Measurements from ENCODE around the gene GSC. TPM values are rescaled to one million over a fixed set of nuclear protein-coding genes. Genes with fewer than 3 reads are reported as not detected.

Gene GSC
- total RNA-seq, 1 donor from 2014 or later: not detected

GRCh38 chr14:94771906-94772490 lies 2.1 kb upstream of the GSC start:
- intact Hi-C loops (cut with micrococcal nuclease): no loop called here

GRCh38 chr14:94771158-94771905 lies 1.4 kb upstream of the GSC start:
- intact Hi-C loops (cut with micrococcal nuclease): no loop called here

GRCh38 chr14:94770815-94771157 lies 873 bp upstream of the GSC start:
- intact Hi-C loops (cut with micrococcal nuclease): no loop called here

DNA sequence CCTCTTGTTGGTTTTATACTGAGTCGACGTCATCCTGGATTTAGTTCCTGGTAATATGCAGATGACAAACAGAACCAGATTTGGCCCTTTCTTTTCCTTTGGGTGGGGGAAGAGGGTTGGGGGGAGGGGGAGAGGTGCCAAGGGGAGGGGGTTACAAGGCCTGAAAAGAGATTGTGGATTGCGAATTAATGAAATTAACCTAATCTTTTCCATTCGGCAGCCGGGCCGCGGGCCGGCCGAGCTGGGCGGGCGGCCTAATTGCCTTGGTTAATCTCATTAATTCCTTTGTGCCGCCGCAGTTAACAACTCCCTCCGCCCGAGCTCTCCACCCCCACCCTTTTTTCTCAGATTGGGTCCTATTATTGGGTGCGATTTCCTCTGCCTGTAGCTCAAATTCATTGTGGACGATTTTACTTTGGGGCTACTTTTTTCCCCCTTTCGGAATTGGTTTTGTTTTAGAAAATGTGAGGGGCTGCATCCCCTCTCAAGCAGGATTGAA lies 387 bp upstream of the GSC start:
- intact Hi-C loops (cut with micrococcal nuclease): no loop called here

- intact Hi-C loops (cut with micrococcal nuclease): no loop called here
Measured at GRCh38 chr14:94768521-94769390, 1.2 kb downstream of the GSC start.

DNA sequence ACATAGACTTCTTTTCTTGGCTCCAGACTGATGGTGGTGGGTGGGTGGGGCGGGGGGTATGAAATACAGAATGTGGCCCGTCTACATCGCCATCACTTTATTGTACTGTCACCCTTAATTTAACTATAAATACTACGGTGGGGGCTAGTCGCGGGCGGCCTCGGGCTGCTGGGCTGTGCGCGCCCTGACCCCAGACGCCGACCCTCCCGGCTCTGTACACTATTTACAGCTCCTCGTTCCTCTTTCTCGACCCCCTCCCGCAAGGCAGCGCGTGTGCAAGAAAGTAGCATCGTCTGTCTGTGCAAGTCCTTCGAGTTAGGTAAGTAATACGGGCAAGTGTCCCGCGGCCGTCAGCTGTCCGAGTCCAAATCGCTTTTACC lies 1.8 kb downstream of the GSC start:
- intact Hi-C loops (cut with micrococcal nuclease): no loop called here

DNA sequence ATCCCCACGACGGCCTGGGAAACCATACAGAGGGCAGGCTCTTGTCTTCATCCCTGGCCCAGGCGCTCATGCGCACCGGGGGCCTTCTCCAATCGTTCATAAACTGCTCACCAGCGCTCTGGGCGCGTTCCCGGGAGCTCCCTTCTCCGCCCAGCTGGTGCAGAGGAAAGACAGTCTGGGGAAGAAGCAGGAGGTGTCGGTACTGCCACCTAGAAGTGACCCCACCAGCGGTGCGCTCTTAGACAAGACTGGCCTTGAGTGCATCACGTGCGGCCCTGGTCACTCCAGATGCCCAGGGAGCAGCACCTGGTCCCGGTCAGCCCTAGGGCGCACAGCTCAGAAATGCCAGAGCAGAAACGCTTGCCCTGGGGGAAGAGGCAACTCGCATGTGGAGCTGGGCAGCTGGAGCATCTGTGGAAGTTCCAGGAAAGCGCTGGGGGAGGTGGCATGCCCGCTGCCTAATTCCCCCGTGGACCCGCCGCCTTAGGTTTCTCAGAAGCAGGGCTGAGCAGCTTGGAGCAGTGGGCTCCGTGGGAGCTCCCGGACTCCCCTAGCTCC lies 2.5 kb downstream of the GSC start:
- intact Hi-C loops (cut with micrococcal nuclease): no loop called here

DNA sequence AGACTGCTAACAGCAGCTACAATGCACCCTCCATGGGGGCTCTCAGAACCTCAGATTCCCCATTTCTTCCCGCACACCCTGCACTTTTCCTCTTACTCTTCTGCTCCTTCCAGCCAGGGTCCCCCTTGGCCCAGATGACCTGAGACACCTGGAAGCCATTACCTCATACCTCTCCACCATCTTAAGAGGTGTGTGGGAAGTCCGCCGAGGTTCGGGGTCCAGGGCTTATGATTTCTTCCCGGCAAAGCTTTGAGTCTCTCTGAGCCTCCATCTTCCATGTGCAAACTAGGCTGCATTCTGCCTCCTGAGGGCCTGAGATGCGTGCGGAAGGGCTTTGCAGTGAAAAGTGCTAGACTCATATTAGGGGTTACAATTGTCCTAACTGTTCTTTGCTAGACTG lies 5.3 kb downstream of the GSC start:
- intact Hi-C loops (cut with micrococcal nuclease): no loop called here

- intact Hi-C loops (cut with micrococcal nuclease): no loop called here
Measured at GRCh38 chr14:94762431-94762830, 7.5 kb downstream of the GSC start.

DNA sequence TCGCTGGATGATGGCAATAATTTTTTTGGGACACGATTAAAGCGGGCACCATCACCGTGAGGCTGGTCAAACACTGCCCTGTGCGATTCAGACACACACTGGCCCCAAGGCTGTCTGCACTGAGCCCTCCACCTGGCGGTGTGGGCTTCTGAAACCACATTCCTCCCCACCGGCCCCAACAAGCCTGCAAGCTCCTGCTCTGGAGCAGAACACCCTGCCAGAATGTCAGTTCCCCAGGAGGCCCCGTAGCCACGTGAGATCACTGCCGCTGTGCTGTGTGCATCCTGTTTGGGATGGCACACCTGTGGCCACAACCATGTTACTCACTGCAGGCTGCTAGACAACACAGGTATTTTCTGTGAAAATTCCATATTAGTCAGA lies 7.9 kb downstream of the GSC start:
- intact Hi-C loops (cut with micrococcal nuclease): no loop called here

GRCh38 chr14:94761348-94761996 lies 8.4 kb downstream of the GSC start:
- intact Hi-C loops (cut with micrococcal nuclease): no loop called here

DNA sequence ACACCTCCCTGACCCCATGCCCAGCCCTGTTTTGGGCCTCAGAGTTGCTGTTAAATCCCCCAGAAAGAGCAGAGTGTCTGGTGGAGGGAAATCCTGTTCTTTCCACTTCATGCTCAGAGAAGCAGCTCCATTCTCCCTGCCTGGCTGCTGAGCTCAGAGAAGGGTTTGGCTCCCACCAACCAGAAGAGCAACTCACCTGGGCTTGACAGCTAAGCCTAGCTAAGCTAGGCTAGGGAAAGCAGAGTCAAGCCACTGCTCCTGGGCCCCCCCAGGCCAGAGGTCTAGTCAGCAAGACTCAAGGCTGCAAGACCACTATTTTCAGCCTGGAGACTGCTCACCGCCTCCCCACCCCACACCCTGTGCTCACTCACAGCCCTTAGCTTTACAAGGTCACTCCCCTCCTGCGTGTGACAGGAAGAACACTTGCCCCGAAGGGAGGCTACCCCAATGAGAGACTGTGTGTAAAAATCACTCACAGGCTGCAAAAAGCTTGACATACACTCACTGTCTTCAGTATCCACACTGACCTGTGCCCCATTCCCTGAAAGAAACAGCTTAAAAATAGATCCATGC lies 13.5 kb downstream of the GSC start:
- intact Hi-C loops (cut with micrococcal nuclease): no loop called here

GRCh38 chr14:94754391-94754942 lies 15.4 kb downstream of the GSC start:
- intact Hi-C loops (cut with micrococcal nuclease): no loop called here

DNA sequence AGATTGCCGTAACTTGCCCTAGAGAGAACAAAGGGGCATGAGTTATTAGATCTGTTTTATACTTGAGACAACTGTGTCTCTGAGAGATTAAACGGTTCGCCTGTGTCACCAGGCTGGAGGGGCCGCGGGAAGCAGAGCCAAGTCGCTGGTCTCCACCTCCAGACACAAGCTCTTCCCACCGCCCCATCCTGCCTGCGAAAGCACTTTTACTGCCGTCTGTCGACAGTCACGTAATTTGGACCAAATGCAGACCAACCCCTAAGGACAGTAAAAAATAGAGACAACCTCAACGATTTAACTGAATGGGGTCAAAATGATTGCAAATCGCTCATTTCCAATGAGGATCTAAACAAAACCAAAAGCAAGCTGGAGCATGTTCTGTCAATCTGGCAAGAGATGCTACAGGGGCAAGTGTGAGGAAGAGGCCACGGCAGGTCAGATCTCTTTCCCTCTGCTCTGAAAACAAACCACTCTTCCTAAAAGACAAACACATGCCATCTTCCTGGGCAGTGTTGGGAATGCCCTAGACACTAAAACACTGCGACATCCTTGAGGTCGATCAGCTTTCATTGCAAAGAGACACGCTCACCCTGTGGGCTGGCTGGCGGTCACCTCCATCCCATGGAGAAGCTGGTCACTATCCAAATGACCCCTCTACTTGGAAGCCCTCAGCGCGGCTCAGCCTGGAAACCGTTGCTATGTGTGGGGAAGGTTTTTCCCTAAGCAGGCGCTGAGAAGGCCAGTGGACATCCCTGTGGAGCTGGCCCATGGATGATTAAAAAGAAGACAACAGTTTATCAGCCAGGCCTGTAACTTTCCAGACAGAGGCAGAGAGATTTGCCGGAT lies 17.1 kb downstream of the GSC start:
- intact Hi-C loops (cut with micrococcal nuclease): no loop called here

- intact Hi-C loops (cut with micrococcal nuclease): no loop called here
Measured at GRCh38 chr14:94751956-94752355, 18.0 kb downstream of the GSC start.

GRCh38 chr14:94751321-94751720 lies 18.6 kb downstream of the GSC start:
- intact Hi-C loops (cut with micrococcal nuclease): no loop called here

GRCh38 chr14:94750371-94750770 lies 19.5 kb downstream of the GSC start:
- intact Hi-C loops (cut with micrococcal nuclease): no loop called here

- intact Hi-C loops (cut with micrococcal nuclease): no loop called here
Measured at GRCh38 chr14:94748667-94749347, 21.1 kb downstream of the GSC start.

DNA sequence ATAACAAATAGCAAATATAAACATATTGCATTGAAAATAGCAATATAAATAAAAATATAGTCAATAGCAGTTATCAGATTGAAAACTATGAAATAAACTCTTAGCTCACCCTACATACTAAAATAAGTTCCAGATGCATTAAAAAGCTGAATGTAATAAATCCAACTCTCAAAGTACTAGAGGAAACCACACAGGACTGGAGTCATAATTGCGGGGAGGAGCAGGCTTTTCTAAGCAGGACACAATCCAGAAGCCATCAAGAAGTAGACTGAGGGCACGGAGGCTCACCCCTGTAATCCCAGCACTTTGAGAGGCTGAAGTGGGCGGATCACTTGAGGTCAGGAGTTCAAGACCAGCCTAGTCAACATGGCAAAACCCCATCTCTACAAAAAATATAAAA lies 22.2 kb downstream of the GSC start:
- intact Hi-C loops (cut with micrococcal nuclease): no loop called here
